Upper lobe of left lung (tissue), 6 donors: ENCODE data around the gene ST6GALNAC3. TPM values are rescaled to one million over a fixed set of nuclear protein-coding genes. Genes with fewer than 3 reads are reported as not detected.

ENCODE experiments used
- ATAC-seq, 2 donors: fragments of 200-7000 bp; cut with Tn5 transposase; one replicate each; pipeline ENCODE4 v1.9.1; 2022; ENCODE audit warnings: mild to moderate bottlenecking in 2 of 2, moderate library complexity in 2 of 2; ENCODE audit not compliant: low FRiP score in 2 of 2
- DNase-seq, 2 donors: peaks; one replicate each; pipeline ENCODE4 v3.0.0-alpha.2; 2019 to 2020
- H3K27ac ChIP-seq, 4 donors: fragments of 200-600 bp; sonication (generic); one replicate each; pipeline ENCODE4 v1.5.1; 2016 to 2019
- H3K27me3 ChIP-seq, 4 donors: fragments of 200-600 bp; sonication (generic); one replicate each; pipeline ENCODE4 v1.5.1; 2017 to 2019
- H3K36me3 ChIP-seq, 4 donors: fragments of 200-600 bp; sonication (generic); one replicate each; pipeline ENCODE4 v1.5.1; 2016 to 2019
- H3K4me1 ChIP-seq, 4 donors: fragments of 200-600 bp; sonication (generic); one replicate each; pipeline ENCODE4 v1.5.1; 2018 to 2019
- H3K4me3 ChIP-seq, 4 donors: fragments of 200-600 bp; sonication (generic); one replicate each; pipeline ENCODE4 v1.5.1; 2017 to 2019; ENCODE audit warnings: mild to moderate bottlenecking in 2 of 4, moderate library complexity in 1 of 4
- H3K9me3 ChIP-seq, 4 donors: fragments of 200-600 bp; sonication (generic); one replicate each; pipeline ENCODE4 v1.5.1; 2018 to 2019
- EP300 ChIP-seq, 4 donors: sonication (generic); formaldehyde crosslinking; IDR thresholded peaks; one replicate each; pipeline ENCODE4 v1.5.1; 2017; ENCODE audit warnings: antibody characterized with exemption in 4 of 4, control low read depth in 2 of 4
- POLR2A ChIP-seq, 4 donors: fragments of 450-650 bp; IDR thresholded peaks; one replicate each; pipeline ENCODE4 v1.5.1; 2016 to 2017; ENCODE audit warnings: antibody characterized with exemption in 4 of 4, mild to moderate bottlenecking in 2 of 4
- POLR2AphosphoS5 ChIP-seq, 2 donors: sonication (generic); formaldehyde crosslinking; IDR thresholded peaks; one replicate each; pipeline ENCODE4 v1.5.1; 2017; ENCODE audit warnings: antibody characterized with exemption in 2 of 2
- WGBS, 2 donors: methylation state at CpG; one replicate each; pipeline ENCODE4 v1.1.5; 2017 to 2018; 5-methylcytosine and 5-hydroxymethylcytosine counted together
- total RNA-seq, 6 donors: library from RNA; depleted of rRNA in 4 of 6; stranded (reverse); fragments of >200 nt in 4 of 6; gene quantifications; one replicate each; pipeline versions ENCODE4 v1.1.0 to v1.2.1, GENCODE V29; 2016 to 2021
- TF ChIP-seq, protein P1 (sequence below), 6 experiments: fragments of 450-650 bp in 4 of 6; fragments of 200-600 bp in 2 of 6; sonication (generic) in 2 of 6; IDR thresholded peaks; one replicate each; pipeline ENCODE4 v1.5.1; 2016 to 2019; ENCODE audit warnings: antibody characterized with exemption in 6 of 6
- donor health status: DM: no; HTN: no; CAD: no; lungs with moderate emphysema.
- donor health status: DM: no; HTN: yes; CAD: no; lungs with severe emphysema.

The ST6GALNAC3 gene
- total RNA-seq, 6 donors from 2014 or later, result 5.8 to 13.1 (median 11.3) TPM

GRCh38 chr1:76141929-76142328, 67.4 kb downstream of the ST6GALNAC3 start:
- no peaks in the 10 kb centered on the region for H3K27me3 ChIP-seq
- ATAC-seq (no peak), DNase-seq (no peak)
- TF ChIP-seq POLR2A (IDR thresholded peaks at IDR 0.05), result no peak
- no peak for TF ChIP-seq EP300 (IDR thresholded peaks at IDR 0.05)
- TF ChIP-seq, protein P1, sequence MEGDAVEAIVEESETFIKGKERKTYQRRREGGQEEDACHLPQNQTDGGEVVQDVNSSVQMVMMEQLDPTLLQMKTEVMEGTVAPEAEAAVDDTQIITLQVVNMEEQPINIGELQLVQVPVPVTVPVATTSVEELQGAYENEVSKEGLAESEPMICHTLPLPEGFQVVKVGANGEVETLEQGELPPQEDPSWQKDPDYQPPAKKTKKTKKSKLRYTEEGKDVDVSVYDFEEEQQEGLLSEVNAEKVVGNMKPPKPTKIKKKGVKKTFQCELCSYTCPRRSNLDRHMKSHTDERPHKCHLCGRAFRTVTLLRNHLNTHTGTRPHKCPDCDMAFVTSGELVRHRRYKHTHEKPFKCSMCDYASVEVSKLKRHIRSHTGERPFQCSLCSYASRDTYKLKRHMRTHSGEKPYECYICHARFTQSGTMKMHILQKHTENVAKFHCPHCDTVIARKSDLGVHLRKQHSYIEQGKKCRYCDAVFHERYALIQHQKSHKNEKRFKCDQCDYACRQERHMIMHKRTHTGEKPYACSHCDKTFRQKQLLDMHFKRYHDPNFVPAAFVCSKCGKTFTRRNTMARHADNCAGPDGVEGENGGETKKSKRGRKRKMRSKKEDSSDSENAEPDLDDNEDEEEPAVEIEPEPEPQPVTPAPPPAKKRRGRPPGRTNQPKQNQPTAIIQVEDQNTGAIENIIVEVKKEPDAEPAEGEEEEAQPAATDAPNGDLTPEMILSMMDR (IDR thresholded peaks at IDR 0.05), result no peak
- no peak for TF ChIP-seq POLR2AphosphoS5 (IDR thresholded peaks at IDR 0.05)
- peaks cover 22 to 40% (median 30%) of the 10 kb centered on the region in 4 donors for H3K4me1 ChIP-seq
- no peaks in the 10 kb centered on the region for H3K9me3 ChIP-seq
- H3K36me3 ChIP-seq, result no peaks in the 10 kb centered on the region
- WGBS, 2 donors, result 92 to 96% methylated on average over 2 of the region's 2 CpGs
- H3K4me3 ChIP-seq, result no peak overlapping the region
- H3K27ac ChIP-seq, result peak overlapping the region in 1 of 4 donors; percentile 11

DNA sequence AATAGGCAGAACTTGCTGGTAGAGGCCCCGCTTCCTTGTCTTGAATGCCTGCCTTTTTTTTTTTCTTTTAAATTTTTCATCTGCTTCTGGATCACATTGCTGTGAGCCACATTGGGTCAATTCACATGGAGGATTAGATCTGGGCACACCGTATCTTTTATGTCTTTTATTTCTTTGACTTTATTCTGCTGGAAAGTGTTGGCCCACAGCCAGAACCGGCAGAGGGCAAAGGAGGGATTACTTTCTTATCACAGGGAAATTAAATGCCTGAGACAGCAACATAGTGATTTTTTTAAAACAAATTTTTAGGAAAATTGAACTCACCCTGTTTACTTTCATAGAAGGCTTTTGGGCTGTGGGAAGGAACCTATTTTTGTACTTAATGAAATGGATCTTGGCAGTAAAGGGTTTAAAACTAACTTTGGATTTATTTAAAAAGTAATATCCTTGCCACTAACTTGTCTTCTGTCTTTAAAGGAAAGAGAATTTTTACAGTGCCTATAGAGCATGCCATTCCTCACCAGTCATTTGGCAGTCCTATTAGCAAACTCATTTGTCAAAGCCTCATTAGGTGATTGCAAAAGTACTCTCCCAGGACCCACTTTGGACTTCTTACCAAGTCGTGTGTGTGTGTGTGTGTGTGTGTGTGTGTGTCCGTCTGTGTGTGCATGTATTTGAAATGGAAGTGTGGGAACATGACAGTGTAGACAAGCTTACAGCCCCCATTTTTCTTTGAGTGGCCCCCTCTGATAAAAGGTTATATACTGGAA, 68.4 kb downstream of the ST6GALNAC3 start:
- no peak for TF ChIP-seq POLR2AphosphoS5 (IDR thresholded peaks at IDR 0.05)
- ATAC-seq, result no peak
- Histone ChIP-seq H3K4me1 (peaks cover 21 to 36% (median 24%) of the 10 kb centered on the region in 4 donors), H3K27ac (peak overlapping the region in 1 of 4 donors; percentile 83), H3K9me3 (no peaks in the 10 kb centered on the region), H3K27me3 (no peaks in the 10 kb centered on the region), H3K4me3 (no peak overlapping the region), H3K36me3 (no peaks in the 10 kb centered on the region)
- no peak for DNase-seq
- 46 to 51% methylated on average over 5 of the region's 5 CpGs for WGBS, 2 donors

GRCh38 chr1:76144247-76144646, 69.7 kb downstream of the ST6GALNAC3 start:
- Histone ChIP-seq H3K4me3 (no peak overlapping the region), H3K27ac (peak overlapping the region; percentile 41 to 83 (median 65)), H3K9me3 (no peaks in the 10 kb centered on the region), H3K27me3 (no peaks in the 10 kb centered on the region), H3K36me3 (no peaks in the 10 kb centered on the region), H3K4me1 (peaks cover 18 to 33% (median 21%) of the 10 kb centered on the region in 4 donors)
- WGBS, 2 donors, result 71 to 72% methylated on average over 2 of the region's 2 CpGs
- TF ChIP-seq EP300 (IDR thresholded peaks at IDR 0.05) (no peak), POLR2AphosphoS5 (IDR thresholded peaks at IDR 0.05) (peak in 1 of 2 donors; percentile 15)
- ATAC-seq, result peak in 1 of 2 donors; percentile 27
- no peak for DNase-seq

GRCh38 chr1:76145332-76145731, 70.8 kb downstream of the ST6GALNAC3 start:
- Histone ChIP-seq H3K4me1 (peaks cover 17 to 34% (median 21%) of the 10 kb centered on the region in 4 donors), H3K9me3 (no peaks in the 10 kb centered on the region), H3K27me3 (no peaks in the 10 kb centered on the region), H3K4me3 (no peak overlapping the region), H3K36me3 (no peaks in the 10 kb centered on the region), H3K27ac (peak overlapping the region in 3 of 4 donors; percentile 31 to 83 (median 70))
- no peak for TF ChIP-seq POLR2AphosphoS5 (IDR thresholded peaks at IDR 0.05)
- no peak for TF ChIP-seq EP300 (IDR thresholded peaks at IDR 0.05)
- no peak for TF ChIP-seq POLR2A (IDR thresholded peaks at IDR 0.05)
- TF ChIP-seq, protein P1 (IDR thresholded peaks at IDR 0.05), result no peak
- no peak for ATAC-seq
- 76 to 79% methylated on average over 6 of the region's 6 CpGs for WGBS, 2 donors
- no peak for DNase-seq

DNA sequence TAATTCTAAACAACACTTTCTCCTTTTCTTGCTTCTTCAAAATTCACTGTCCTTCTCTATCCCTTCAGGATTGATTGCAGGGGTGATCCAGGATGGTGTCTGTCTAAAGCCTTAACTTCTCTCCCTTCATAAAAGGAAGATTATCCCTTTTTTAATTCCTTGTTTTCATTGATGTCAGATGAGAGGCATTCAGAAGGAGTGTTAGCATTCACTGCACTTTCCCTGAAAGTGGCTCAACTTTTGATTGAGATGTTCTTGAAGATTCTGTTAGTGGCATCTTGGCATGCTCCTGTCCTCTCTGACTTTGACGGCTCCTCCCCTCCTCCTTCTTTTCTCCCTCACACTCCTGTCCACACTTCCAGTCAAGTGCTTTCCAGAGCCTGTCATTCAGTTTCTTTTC, 71.6 kb downstream of the ST6GALNAC3 start:
- Histone ChIP-seq H3K4me3 (no peak overlapping the region), H3K9me3 (no peaks in the 10 kb centered on the region), H3K4me1 (peaks cover 16 to 30% (median 19%) of the 10 kb centered on the region in 4 donors), H3K36me3 (no peaks in the 10 kb centered on the region), H3K27ac (no peak overlapping the region), H3K27me3 (no peaks in the 10 kb centered on the region)
- TF ChIP-seq POLR2AphosphoS5 (IDR thresholded peaks at IDR 0.05) (no peak), EP300 (IDR thresholded peaks at IDR 0.05) (no peak), POLR2A (IDR thresholded peaks at IDR 0.05) (no peak)
- TF ChIP-seq, protein P1 (IDR thresholded peaks at IDR 0.05), result no peak
- 65 to 68% methylated on average over 1 of the region's 1 CpG for WGBS, 2 donors
- ATAC-seq (no peak), DNase-seq (no peak)
